Activated CD4-positive, alpha-beta T cell treated with anti-CD3 and anti-CD28 coated beads, Interleukin-2, amount 50 U/mL, for 48 hours (primary cell): ENCODE results near the gene THAP12.
"Not testable (repeated sequence)": the region's sequence is repeated elsewhere in the genome, so short reads cannot be mapped to it uniquely, and the experiment has no call there.

Experiments used
- DNase-seq, 2 experiments: peaks; one replicate each; pipeline ENCODE4 v3.0.0-alpha.2; 2020

THAP12 gene, protein sequence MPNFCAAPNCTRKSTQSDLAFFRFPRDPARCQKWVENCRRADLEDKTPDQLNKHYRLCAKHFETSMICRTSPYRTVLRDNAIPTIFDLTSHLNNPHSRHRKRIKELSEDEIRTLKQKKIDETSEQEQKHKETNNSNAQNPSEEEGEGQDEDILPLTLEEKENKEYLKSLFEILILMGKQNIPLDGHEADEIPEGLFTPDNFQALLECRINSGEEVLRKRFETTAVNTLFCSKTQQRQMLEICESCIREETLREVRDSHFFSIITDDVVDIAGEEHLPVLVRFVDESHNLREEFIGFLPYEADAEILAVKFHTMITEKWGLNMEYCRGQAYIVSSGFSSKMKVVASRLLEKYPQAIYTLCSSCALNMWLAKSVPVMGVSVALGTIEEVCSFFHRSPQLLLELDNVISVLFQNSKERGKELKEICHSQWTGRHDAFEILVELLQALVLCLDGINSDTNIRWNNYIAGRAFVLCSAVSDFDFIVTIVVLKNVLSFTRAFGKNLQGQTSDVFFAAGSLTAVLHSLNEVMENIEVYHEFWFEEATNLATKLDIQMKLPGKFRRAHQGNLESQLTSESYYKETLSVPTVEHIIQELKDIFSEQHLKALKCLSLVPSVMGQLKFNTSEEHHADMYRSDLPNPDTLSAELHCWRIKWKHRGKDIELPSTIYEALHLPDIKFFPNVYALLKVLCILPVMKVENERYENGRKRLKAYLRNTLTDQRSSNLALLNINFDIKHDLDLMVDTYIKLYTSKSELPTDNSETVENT

GRCh38 chr11:76380977-76381719 is at the start of gene THAP12, which contains the start of gene GVQW3:
THAP12 (minus strand) TSS chr11:76381132; CDS start chr11:76380836, 296 bp downstream.
GVQW3 (plus strand) TSS chr11:76381323; CDS start chr11:76381829, 506 bp downstream.
- DNase-seq, result peak; percentile 93 to 95

DNA sequence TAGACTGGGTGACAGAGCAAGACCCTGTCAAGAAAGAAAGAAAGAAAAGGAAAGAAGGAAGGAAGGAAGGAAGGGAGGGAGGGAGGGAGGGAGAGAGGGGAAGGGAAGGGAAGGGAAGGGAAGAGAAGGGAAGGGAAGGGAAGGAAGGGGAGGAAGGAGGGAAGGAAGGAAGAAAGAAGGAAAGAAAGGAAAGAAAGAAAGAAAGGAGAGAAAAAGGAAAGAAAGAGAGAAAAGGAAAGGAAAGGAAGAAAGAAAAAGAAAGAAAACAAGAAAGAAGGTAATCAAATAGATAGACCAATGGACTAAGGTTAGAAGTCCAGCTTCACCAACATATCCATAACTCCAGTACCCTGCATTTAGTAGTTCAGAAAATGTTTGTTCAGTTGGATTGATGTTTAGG is 45.7 kb upstream of the THAP12 start:
- no peak for DNase-seq

- no peak for DNase-seq
Observed at GRCh38 chr11:76424891-76425290, 44.0 kb upstream of the THAP12 start.

DNA sequence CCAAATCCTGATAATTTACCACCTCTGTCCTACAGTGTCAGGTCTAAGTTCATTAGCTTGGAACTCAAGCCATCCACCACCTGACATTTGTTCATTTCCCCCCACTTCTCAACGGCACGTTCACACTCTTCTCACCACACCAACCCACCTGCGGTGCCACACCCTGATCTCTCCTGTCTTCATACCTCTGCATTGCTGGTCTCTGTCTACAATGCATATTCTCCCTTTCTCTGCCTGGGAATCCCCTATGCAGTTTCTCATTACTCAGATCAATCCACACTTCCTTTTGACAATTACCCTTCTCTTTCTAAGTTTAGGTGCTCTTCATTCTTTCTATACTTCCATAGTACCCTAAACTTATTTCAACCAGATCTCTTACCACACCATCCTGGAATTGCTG is 43.4 kb upstream of the THAP12 start:
- DNase-seq, result peak in 1 of 2 experiments; percentile 10

DNA sequence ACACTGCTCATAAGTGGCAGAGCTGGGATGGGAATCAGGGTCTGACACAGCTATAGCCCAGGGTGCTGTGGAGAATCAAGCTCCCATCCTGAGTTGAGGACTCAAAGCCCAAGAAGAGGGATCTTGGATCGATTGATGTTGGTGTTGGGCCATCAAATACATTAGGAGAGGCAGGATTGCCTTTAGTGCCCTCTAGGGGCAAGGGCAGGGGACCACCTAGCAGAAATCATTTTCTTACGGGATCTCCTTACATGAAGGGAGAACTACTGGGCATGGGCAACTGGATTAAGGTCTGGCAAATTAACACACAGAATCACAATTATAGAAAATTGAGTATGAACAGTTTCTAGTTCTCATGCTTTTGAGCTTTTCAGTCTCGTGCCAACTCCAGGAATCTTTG is 39.0 kb upstream of the THAP12 start:
- DNase-seq, result no peak

GRCh38 chr11:76415073-76415472 is 34.1 kb upstream of the THAP12 start:
- DNase-seq, result no peak

- no peak for DNase-seq
Observed at GRCh38 chr11:76410851-76411357, 30.0 kb upstream of the THAP12 start.

GRCh38 chr11:76408171-76408965 is 27.4 kb upstream of the THAP12 start:
- DNase-seq, result no peak

- no peak for DNase-seq
Observed at GRCh38 chr11:76406359-76406758, 25.4 kb upstream of the THAP12 start.

- not testable (repeated sequence) for DNase-seq
Observed at GRCh38 chr11:76401484-76401883, 20.6 kb upstream of the THAP12 start.

DNA sequence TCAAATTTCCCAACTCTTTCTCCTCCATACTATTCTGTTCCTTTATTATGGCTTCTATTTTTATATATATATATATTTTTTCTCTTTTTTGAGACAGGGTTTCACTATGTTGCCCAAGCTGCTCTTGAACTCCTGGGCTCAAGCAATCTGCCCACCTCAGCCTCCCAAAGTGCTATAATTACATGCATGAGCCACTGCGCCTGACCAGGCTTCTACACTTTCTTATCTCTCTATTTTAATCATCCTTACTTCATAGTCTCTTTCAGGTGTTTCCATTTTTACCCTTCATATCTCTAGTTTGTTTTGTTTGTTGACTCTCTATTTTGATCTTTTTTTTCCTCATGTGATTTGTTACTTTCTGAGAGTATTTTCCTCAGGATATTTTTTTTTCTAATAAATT is 20.0 kb upstream of the THAP12 start:
- no peak for DNase-seq

DNA sequence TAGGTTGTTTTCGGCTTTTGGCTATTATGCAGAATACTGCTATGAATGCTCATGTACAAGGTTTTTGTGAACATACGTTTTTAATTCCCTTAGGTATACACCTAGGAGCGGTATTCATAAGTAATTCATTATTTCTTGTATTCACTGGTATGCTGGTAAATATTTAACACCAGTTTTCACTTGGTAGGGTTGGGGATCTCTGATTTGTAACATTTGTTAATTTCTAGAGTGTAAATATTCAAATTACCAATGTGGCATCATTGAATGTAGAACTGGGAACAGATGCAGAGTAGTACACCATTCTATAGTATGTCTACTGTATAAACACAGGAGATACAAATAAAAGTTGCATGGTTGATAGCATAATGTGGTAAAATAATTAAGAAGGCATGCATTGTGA is 16.5 kb upstream of the THAP12 start:
- DNase-seq, result no peak

GRCh38 chr11:76395296-76395695 is 14.4 kb upstream of the THAP12 start:
- no peak for DNase-seq

- DNase-seq, result no peak
Observed at GRCh38 chr11:76394411-76394810, 13.5 kb upstream of the THAP12 start.

GRCh38 chr11:76392870-76393269 is 11.9 kb upstream of the THAP12 start:
- no peak for DNase-seq

GRCh38 chr11:76391811-76392475 is 11.0 kb upstream of the THAP12 start:
- DNase-seq, result no peak

DNA sequence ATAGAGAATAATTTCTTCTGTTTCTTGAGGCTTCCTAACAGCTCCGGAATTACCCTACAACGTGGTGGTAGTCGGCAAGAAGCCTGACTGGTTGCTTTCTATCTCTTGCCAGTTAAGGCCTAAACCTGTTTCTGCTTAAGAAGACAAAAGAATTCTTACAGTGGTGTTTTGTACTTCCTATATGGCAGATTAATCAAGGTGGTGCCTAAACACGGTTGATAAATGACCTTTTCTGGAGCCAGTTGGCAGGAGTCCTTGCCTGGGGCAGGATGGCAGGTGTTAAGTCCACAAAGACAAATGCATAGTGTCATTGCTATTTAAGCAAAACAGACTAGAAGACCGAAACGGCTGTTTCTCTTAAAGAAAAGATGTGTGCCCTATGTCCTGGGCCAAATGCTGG is 10.1 kb upstream of the THAP12 start:
- no peak for DNase-seq

DNA sequence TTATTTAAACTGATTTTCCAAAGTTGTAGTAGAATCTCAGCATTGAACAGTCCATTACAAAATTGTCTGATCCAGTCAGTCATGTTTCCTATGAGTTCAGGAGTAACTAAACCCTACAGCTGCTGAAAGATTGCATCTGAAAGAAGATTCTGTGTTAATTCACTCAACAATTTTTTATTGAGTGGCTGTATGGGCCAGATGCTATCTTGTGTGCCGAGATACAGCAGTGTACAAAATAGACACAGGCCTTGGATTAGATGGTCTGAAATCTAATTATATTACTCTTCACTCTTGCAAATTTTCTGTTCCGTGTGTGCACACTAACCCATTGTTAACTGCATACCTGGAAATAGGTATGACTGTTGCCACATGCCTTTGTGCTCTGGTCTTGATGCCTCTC is 7.5 kb upstream of the THAP12 start:
- DNase-seq, result no peak

DNA sequence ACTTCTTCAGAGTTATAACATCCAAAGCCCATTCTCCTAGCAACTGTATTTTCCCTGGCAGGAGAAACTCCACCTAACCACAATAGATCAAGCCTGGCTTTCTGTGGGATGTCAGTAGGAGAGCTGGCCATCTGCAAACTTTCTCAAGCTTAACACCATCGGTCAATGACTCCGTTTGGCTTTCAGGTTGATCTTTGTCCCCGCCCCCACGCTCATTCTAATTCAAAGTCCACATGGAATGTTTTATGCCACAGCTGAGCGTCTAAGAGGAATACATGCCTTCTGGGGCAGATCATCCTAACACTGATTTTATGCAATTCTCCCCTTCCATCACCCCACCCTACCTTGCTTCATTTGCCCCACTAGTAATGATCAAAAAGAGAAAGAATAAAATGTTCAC is 5.0 kb upstream of the THAP12 start:
- DNase-seq, result no peak

DNA sequence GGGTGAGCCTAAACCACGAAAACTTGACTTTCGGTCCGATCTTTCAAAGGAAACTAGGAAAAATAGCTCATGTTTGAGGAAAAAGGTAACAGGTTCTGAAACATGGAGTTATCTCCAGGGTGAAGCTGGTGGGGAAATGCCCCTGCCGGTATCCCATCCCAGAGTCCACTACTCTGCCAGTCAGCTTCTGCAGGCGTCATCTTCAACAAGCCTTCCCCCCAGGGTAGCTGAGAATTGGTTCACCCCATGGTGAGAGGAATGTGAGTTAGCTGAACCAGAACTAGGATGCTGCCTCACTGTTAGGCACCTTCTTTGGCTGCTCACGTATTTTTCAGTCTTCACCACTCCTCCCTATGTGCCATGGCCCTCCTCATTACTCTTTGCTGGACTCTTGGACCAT is 1.3 kb upstream of the THAP12 start:
- no peak for DNase-seq

DNA sequence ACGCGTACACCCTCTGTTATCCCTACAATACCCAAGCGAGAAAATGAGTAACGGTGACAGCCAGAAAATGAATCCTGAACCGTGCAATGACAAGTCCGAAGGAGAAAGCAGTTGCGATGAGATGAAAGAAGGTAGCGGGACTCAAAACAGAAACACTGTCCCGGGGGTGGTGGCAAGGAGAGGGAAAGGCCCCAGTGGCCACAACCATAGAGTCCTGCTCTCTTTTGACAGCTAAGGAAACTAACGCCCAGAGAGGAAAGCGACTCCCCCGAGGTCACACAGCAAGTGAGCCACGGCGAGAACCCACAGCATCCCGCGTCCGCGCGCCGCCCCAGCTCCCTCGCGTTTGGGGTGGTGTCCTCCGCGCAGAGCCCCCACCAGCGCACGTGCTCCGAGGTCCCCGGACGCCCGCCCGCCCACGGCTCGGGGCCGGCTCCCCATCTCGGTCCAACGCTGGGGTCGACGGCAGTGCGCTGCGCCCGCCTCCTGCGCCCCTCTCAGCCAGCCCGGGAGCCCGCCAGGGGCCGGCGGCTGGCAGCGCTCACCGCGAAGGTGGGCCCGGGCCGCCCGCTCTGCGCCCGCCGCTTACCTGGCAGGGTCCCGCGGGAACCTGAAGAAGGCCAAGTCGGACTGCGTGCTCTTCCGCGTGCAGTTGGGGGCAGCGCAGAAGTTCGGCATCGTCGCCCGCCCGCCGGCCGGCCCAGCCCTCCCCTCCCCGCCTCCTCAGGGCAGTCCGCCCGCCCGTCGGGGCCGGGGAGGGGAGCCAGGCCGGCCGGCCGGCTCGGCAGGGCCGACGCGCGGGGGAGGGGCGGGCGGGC is 564 bp downstream of the THAP12 start:
- peak; percentile 67 to 75 for DNase-seq
